Measurements from ENCODE around the gene DPP3. TPM values are rescaled to one million over a fixed set of nuclear protein-coding genes. Genes with fewer than 3 reads are reported as not detected.

Gene DPP3
- total RNA-seq, 1 donor from 2014 or later = 13.6 TPM

- DNase-seq = no peak
- H3K27me3 ChIP-seq (ENCODE audit: low read depth) = no peaks in the 10 kb centered on the region
- H3K4me1 ChIP-seq = peaks cover 27% of the 10 kb centered on the region
- H3K36me3 ChIP-seq = no peaks in the 10 kb centered on the region
- peaks cover 13% of the 10 kb centered on the region for H3K9me3 ChIP-seq (replicated peaks)
- TF ChIP-seq CTCF (IDR thresholded peaks at IDR 0.05; ENCODE audit: borderline replicate concordance) = no peak
- intact Hi-C loops (cut with micrococcal nuclease) = no loop called here
- no peak overlapping the region for H3K4me3 ChIP-seq
- no peak overlapping the region for H3K27ac ChIP-seq (replicated peaks)
Measured at GRCh38 chr11:66464916-66465315, 15.3 kb upstream of the DPP3 start.

GRCh38 chr11:66465373-66466224, 14.6 kb upstream of the DPP3 start:
- DNase-seq = no peak
- Histone ChIP-seq H3K4me3 (peak overlapping the region; percentile 83), H3K9me3 (replicated peaks) (peaks cover 13% of the 10 kb centered on the region), H3K27ac (replicated peaks) (peak overlapping the region; percentile 76), H3K27me3 (ENCODE audit: low read depth) (no peaks in the 10 kb centered on the region), H3K36me3 (no peaks in the 10 kb centered on the region), H3K4me1 (peaks cover 28% of the 10 kb centered on the region)
- intact Hi-C loops (cut with micrococcal nuclease) = no loop called here
- no peak for TF ChIP-seq CTCF (IDR thresholded peaks at IDR 0.05; ENCODE audit: borderline replicate concordance)

GRCh38 chr11:66466225-66467033, 13.8 kb upstream of the DPP3 start, which contains the start of gene PELI3:
TSS of gene PELI3 (plus strand) at chr11:66466905. CDS start at chr11:66468129, 1,224 bp downstream.
- intact Hi-C loops (cut with micrococcal nuclease) = no loop called here
- Histone ChIP-seq H3K9me3 (replicated peaks) (peaks cover 9% of the 10 kb centered on the region), H3K4me3 (peak within 1 kb of the TSS; percentile 83), H3K27ac (replicated peaks) (peak within 1 kb of the TSS; percentile 76), H3K27me3 (ENCODE audit: low read depth) (no peaks in the 10 kb centered on the region), H3K36me3 (peaks cover 5% of the 10 kb centered on the region), H3K4me1 (peaks cover 28% of the 10 kb centered on the region)
- DNase-seq = peak; percentile 92
- no peak for TF ChIP-seq CTCF (IDR thresholded peaks at IDR 0.05; ENCODE audit: borderline replicate concordance)

- peak overlapping the region; percentile 76 for H3K27ac ChIP-seq (replicated peaks)
- intact Hi-C loops (cut with micrococcal nuclease) = no loop called here
- no peak for DNase-seq
Measured at GRCh38 chr11:66467034-66467659, 13.1 kb upstream of the DPP3 start.

More at GRCh38 chr11:66467034-66467659, 13.1 kb upstream of the DPP3 start:
- Histone ChIP-seq H3K4me3 (peak overlapping the region; percentile 83), H3K4me1 (peaks cover 28% of the 10 kb centered on the region), H3K9me3 (replicated peaks) (peaks cover 9% of the 10 kb centered on the region), H3K36me3 (peaks cover 7% of the 10 kb centered on the region), H3K27me3 (ENCODE audit: low read depth) (no peaks in the 10 kb centered on the region)
- peak; percentile 52 for TF ChIP-seq CTCF (IDR thresholded peaks at IDR 0.05; ENCODE audit: borderline replicate concordance)

Data from left ventricle myocardium inferior (tissue), 1 donor.